ENCODE results near the gene DEUP1. TPM values are rescaled to one million over a fixed set of nuclear protein-coding genes. Genes with fewer than 3 reads are reported as not detected.

Gene DEUP1
- total RNA-seq, result not detected in 2 replicates

GRCh38 chr11:93330446-93330984 is at the start of gene DEUP1:
DEUP1 (plus strand) TSS chr11:93330742; CDS start chr11:93332260, 1,518 bp downstream.

Other genes with a start within 250 kb of the DEUP1 start
- 5.4 and 8.6 TPM in 2 replicates for gene SLC36A4, start 132.8 kb upstream of the DEUP1 start, total RNA-seq
- 9.9 and 10.4 TPM in 2 replicates for gene SMCO4, start 212.6 kb downstream of the DEUP1 start, total RNA-seq

All from regular cardiac myocyte (primary cell).